PC-9 (cell line): ENCODE data around the gene RNF225. TPM values are rescaled to one million over a fixed set of nuclear protein-coding genes. Genes with fewer than 3 reads are reported as not detected.

Source experiments
- BruUV-seq: library from RNA; stranded (reverse); fragments of 400-500 nt; replicated peaks from 2 replicates; lab custom pipeline; 2021; lab: Mats Ljungman, UMichigan
- CTCF ChIA-PET: fragments of 300-600 bp; sonication (Branson Sonifier 250); formaldehyde crosslinking; loops from one replicate; lab custom pipeline; 2022; ENCODE audit warnings: antibody characterized with exemption; lab: Charles Lee
- POLR2A ChIA-PET: fragments of 300-600 bp; sonication (Branson Sonifier 250); formaldehyde crosslinking; loops from one replicate; lab custom pipeline; 2022; ENCODE audit warnings: antibody characterized with exemption; ENCODE audit not compliant: unreplicated experiment; lab: Charles Lee
- DNase-seq, 2 experiments: peaks; one replicate each; pipeline versions ENCODE4 v3.0.0 to v3.0.0-alpha.2; 2015 to 2022; ENCODE audit warnings: mixed read lengths in 1 of 2
- H2AFZ ChIP-seq: fragments of 200-600 bp; sonication (generic); 2 replicates; pipeline ENCODE4 v1.8.1; 2017; ENCODE audit warnings: antibody characterized with exemption
- H3F3A ChIP-seq: fragments of 200-600 bp; sonication (generic); 2 replicates; pipeline ENCODE4 v1.8.1; 2017; ENCODE audit warnings: antibody characterized with exemption, mild to moderate bottlenecking, low read depth; ENCODE audit not compliant: insufficient read depth
- H3K27ac ChIP-seq: fragments of 200-600 bp; sonication (generic); 2 replicates; pipeline ENCODE4 v1.6.1; 2016; ENCODE audit warnings: mixed run types
- H3K27me3 ChIP-seq: fragments of 200-600 bp; sonication (generic); 2 replicates; pipeline ENCODE4 v1.6.1; 2016; ENCODE audit warnings: low read depth, mixed run types; ENCODE audit not compliant: insufficient read depth
- H3K36me3 ChIP-seq: fragments of 200-600 bp; sonication (generic); 2 replicates; pipeline ENCODE4 v1.6.1; 2016; ENCODE audit warnings: low read depth, mixed run types
- H3K4me1 ChIP-seq: fragments of 200-600 bp; sonication (generic); replicated peaks from 2 replicates; pipeline ENCODE4 v1.6.1; 2016; ENCODE audit warnings: mixed run types; ENCODE audit not compliant: insufficient read depth
- H3K4me2 ChIP-seq: fragments of 200-600 bp; sonication (generic); 2 replicates; pipeline ENCODE4 v1.6.1; 2017; ENCODE audit warnings: mixed run types
- H3K4me3 ChIP-seq: fragments of 200-600 bp; sonication (generic); 2 replicates; pipeline ENCODE4 v1.6.1; 2016; ENCODE audit warnings: mixed run types
- H3K79me2 ChIP-seq: fragments of 200-600 bp; sonication (generic); 2 replicates; pipeline ENCODE4 v1.6.1; 2017; ENCODE audit warnings: low read depth, mixed run types
- H3K9me2 ChIP-seq: fragments of 200-600 bp; sonication (generic); 2 replicates; pipeline ENCODE4 v1.8.1; 2017; ENCODE audit warnings: mild to moderate bottlenecking; ENCODE audit not compliant: insufficient read depth
- H3K9me3 ChIP-seq: fragments of 200-600 bp; sonication (generic); 2 replicates; pipeline ENCODE4 v1.8.1; 2016; ENCODE audit warnings: low read depth; ENCODE audit not compliant: insufficient read depth
- H4K20me1 ChIP-seq: fragments of 200-600 bp; sonication (generic); 2 replicates; pipeline ENCODE4 v1.8.1; 2017; ENCODE audit not compliant: insufficient read depth
- EZH2 ChIP-seq: fragments of 200-600 bp; sonication (generic); IDR thresholded peaks from 2 replicates; pipeline ENCODE4 v1.8.0; 2017; ENCODE audit warnings: antibody characterized with exemption, low read depth
- intact Hi-C: fragments of 100-400 bp; cut with micrococcal nuclease; formaldehyde crosslinking; loops from one replicate; pipeline ENCODE4 v1.10.0; 2022; ENCODE audit not compliant: unreplicated experiment
- total RNA-seq: library from RNA; stranded (reverse); gene quantifications from 2 replicates; pipeline ENCODE4 v1.2.3, GENCODE V29; 2021
- TF ChIP-seq, protein P1 (sequence below): fragments of 200-600 bp; sonication (generic); conservative IDR thresholded peaks from 2 replicates; pipeline ENCODE4 v1.6.1; 2017; ENCODE audit warnings: mixed run types, antibody characterized with exemption, mild to moderate bottlenecking, moderate library complexity

Gene RNF225
- total RNA-seq, 1 experiment from 2014 or later = 0.61 TPM

DNA sequence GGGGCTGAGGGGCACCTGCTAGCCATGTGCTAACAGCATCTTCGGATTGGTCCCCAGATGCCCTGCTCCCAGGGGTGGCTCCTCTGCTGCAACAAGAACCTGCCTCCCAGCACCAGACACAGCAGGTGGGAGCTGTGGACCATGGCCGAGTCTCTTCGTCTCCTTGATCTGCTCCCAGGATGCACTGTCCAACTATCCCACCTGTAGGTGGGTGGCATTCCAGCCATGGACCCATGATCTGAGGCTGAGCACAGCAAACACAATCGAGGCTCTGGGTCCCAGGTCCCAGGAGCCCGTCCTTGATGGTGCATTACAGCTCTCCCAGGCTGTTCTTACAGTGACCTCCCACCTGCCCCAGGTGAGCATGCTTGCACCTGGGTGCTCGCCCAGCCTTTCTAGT is 16.2 kb upstream of the RNF225 start:
- intact Hi-C loops = no loop called here
- Histone ChIP-seq H3K9me3 (no peaks in the 10 kb centered on the region), H2AFZ (no peak overlapping the region), H3F3A (no peaks in the 10 kb centered on the region), H4K20me1 (no peaks in the 10 kb centered on the region), H3K9me2 (no peaks in the 10 kb centered on the region), H3K4me1 (no peaks in the 10 kb centered on the region; the same call in 1 of the 2 replicates), H3K4me2 (peak overlapping the region; percentile 90), H3K79me2 (peaks cover 16% of the 10 kb centered on the region), H3K27ac (no peak overlapping the region), H3K27me3 (no peaks in the 10 kb centered on the region), H3K36me3 (no peaks in the 10 kb centered on the region), H3K4me3 (no peak overlapping the region)
- DNase-seq = no peak
- BruUV-seq = no TSS peak
- ChIA-PET POLR2A (interaction anchor here (1.1 kb wide), 1 partner anchor 49 kb away, joined by 4 read pairs; no protein-coding TSS in a partner anchor), CTCF (no interaction called here)
- no peak for TF ChIP-seq EZH2
- TF ChIP-seq, protein P1, sequence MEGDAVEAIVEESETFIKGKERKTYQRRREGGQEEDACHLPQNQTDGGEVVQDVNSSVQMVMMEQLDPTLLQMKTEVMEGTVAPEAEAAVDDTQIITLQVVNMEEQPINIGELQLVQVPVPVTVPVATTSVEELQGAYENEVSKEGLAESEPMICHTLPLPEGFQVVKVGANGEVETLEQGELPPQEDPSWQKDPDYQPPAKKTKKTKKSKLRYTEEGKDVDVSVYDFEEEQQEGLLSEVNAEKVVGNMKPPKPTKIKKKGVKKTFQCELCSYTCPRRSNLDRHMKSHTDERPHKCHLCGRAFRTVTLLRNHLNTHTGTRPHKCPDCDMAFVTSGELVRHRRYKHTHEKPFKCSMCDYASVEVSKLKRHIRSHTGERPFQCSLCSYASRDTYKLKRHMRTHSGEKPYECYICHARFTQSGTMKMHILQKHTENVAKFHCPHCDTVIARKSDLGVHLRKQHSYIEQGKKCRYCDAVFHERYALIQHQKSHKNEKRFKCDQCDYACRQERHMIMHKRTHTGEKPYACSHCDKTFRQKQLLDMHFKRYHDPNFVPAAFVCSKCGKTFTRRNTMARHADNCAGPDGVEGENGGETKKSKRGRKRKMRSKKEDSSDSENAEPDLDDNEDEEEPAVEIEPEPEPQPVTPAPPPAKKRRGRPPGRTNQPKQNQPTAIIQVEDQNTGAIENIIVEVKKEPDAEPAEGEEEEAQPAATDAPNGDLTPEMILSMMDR = no peak

DNA sequence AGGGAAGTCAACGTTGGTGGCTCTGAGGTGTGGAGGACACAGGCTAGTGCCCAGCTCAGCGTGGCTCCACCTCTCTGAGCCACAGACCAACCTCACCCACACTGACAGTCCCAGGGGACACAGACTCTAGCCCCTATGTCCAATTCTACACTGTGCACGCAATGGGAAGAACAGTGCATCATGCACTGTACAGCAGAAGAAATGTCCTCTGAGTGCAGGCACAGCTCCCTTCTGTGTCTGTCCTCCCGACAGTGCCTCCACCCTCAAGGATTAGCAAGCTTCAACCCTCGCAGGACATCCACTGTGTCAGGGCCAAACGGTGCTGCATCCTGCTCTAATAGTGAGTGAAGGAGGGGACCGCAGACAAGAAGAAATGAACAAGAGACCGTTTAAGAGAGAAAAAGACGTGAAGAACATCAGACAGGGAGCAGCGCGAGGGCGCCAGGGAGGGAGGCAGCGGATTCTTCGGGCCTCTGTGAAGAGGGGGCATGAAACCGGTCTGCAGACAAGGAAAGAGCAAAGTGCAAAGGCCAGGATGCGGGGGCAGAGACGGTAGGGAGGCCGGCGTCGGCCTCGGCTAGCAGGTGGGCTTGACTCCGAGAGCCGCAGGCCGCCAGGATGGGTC is 15.3 kb upstream of the RNF225 start:
- Histone ChIP-seq H3K4me1 (peaks cover 5% of the 10 kb centered on the region), H3K36me3 (no peaks in the 10 kb centered on the region), H3K79me2 (peaks cover 21% of the 10 kb centered on the region), H3K4me2 (peak overlapping the region; percentile 90), H3K9me2 (no peaks in the 10 kb centered on the region), H4K20me1 (no peaks in the 10 kb centered on the region), H3K27me3 (no peaks in the 10 kb centered on the region), H3K4me3 (peak overlapping the region; percentile 92), H2AFZ (peak overlapping the region; percentile 71), H3K9me3 (no peaks in the 10 kb centered on the region), H3F3A (no peaks in the 10 kb centered on the region), H3K27ac (no peak overlapping the region)
- TF ChIP-seq, protein P1 = no peak
- no peak for TF ChIP-seq EZH2
- no peak for DNase-seq
- CTCF ChIA-PET = no interaction called here
- TSS peak; percentile 48 for BruUV-seq
- intact Hi-C loops = loop anchor here (2.0 to 5.0 kb wide), 2 partner anchors 15 to 97 kb away; partner anchors contain the start of genes RNF225 and ZNF446
- POLR2A ChIA-PET = interaction anchor here (0.6 to 1.1 kb wide), 2 partner anchors 28 to 50 kb away, joined by 4 to 26 read pairs; no protein-coding TSS in a partner anchor

- BruUV-seq = no TSS peak
- no peaks in the 10 kb centered on the region for H3K27me3 ChIP-seq
- H3K9me3 ChIP-seq = no peaks in the 10 kb centered on the region
- TF ChIP-seq, protein P1 = no peak
- TF ChIP-seq EZH2 = no peak
- no peaks in the 10 kb centered on the region for H4K20me1 ChIP-seq
- no peaks in the 10 kb centered on the region for H3K36me3 ChIP-seq
- H3K4me1 ChIP-seq = peaks cover 12% of the 10 kb centered on the region
- H2AFZ ChIP-seq = peak within 1 kb of the TSS; percentile 77
- no peaks in the 10 kb centered on the region for H3F3A ChIP-seq
- ChIA-PET CTCF (no interaction called here), POLR2A (interaction anchor here (0.6 to 1.3 kb wide), 2 partner anchors 12 to 18 kb away, joined by 3 to 4 read pairs; partner anchors contain the start of gene ZNF497)
- H3K27ac ChIP-seq = no peak within 1 kb of the TSS
- intact Hi-C loops = loop anchor here (1.0 to 5.0 kb wide), 5 partner anchors 14 to 96 kb away; partner anchors contain the start of genes RNF225, ZNF446, ZNF497 and ZNF584
- H3K9me2 ChIP-seq = no peaks in the 10 kb centered on the region
- H3K79me2 ChIP-seq = peaks cover 28% of the 10 kb centered on the region
- peak; percentile 96 to 98 for DNase-seq
- peak within 1 kb of the TSS; percentile 90 for H3K4me2 ChIP-seq
- H3K4me3 ChIP-seq = peak within 1 kb of the TSS; percentile 92
Measured at GRCh38 chr19:58380662-58381459, 14.6 kb upstream of the RNF225 start, which contains the start of gene ZNF837. Gene ZNF837 (minus strand): TSS chr19:58381030. CDS start chr19:58369332, 11,698 bp downstream.
